ENCODE measurements around the gene RNASEH2A.

Gene RNASEH2A

DNA sequence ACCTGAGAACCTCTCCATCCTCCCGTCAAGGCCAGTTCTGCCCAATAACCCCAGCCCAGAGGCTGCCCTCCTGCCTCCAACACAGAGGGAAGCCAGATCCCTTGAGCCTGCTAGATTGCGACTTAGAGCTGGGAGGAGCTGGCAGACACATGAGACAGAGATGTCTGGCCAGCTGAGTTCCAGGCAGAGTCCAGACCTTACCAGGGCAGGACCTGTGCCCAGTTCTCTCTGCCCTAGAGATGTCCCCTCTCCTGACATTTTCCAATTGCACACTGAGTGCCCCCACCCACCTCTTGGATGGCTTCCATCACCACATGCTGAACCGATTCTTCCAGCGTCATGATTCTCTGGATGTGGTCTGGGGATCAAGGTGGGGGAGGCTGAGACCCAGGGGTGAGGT lies 34.1 kb upstream of the RNASEH2A start:
- H3K27me3 ChIP-seq (ENCODE audit: control insufficient read depth in 1 of 2, insufficient read depth in 2 of 2, low read length in 2 of 2) = no peaks in the 10 kb centered on the region
- H3K9ac ChIP-seq (ENCODE audit: low read depth in 1 of 2, low read length in 2 of 2) = no peak overlapping the region
- H3K4me3 ChIP-seq (ENCODE audit: low read depth in 1 of 2, low read length in 2 of 2) = no peak overlapping the region
- H3K4me1 ChIP-seq (ENCODE audit: control insufficient read depth in 1 of 2, insufficient read depth in 2 of 2, low read length in 2 of 2) = peaks cover 11 to 14% of the 10 kb centered on the region in 2 donors
- no peaks in the 10 kb centered on the region for H3K9me3 ChIP-seq (ENCODE audit: control insufficient read depth in 1 of 2, low read length in 2 of 2)
- peaks cover 4 to 19% of the 10 kb centered on the region in 2 donors for H3K36me3 ChIP-seq (ENCODE audit: control insufficient read depth in 1 of 2, insufficient read depth in 2 of 2, low read length in 2 of 2)
- no peak overlapping the region for H3K27ac ChIP-seq (ENCODE audit: low read depth, low read length)

DNA sequence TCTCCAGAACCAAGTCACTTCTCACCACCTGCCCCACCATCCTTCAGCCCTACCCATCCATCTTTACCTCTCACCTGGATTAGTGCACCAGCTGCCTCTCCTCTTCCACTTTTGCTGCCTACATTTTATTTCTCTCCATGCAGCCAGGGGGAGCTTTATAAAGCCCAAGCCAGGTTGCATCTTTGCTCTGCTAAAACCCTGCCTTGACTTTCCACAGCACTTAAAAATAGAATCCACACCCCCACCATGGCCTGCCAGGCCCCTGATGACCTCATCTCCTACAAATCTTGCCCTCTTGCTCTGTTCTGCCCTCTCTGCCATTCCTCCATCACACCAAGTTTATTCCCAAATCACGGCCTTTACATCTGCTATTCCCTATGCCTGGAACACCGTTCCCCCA lies 32.8 kb upstream of the RNASEH2A start:
- no peak overlapping the region for H3K27ac ChIP-seq (ENCODE audit: low read depth, low read length)
- peaks cover 4 to 10% of the 10 kb centered on the region in 2 donors for H3K36me3 ChIP-seq (ENCODE audit: control insufficient read depth in 1 of 2, insufficient read depth in 2 of 2, low read length in 2 of 2)
- no peaks in the 10 kb centered on the region for H3K9me3 ChIP-seq (ENCODE audit: control insufficient read depth in 1 of 2, low read length in 2 of 2)
- no peaks in the 10 kb centered on the region for H3K27me3 ChIP-seq (ENCODE audit: control insufficient read depth in 1 of 2, insufficient read depth in 2 of 2, low read length in 2 of 2)
- H3K4me1 ChIP-seq (ENCODE audit: control insufficient read depth in 1 of 2, insufficient read depth in 2 of 2, low read length in 2 of 2) = peaks cover 13 to 18% of the 10 kb centered on the region in 2 donors
- no peak overlapping the region for H3K4me3 ChIP-seq (ENCODE audit: low read depth in 1 of 2, low read length in 2 of 2)
- no peak overlapping the region for H3K9ac ChIP-seq (ENCODE audit: low read depth in 1 of 2, low read length in 2 of 2)

DNA sequence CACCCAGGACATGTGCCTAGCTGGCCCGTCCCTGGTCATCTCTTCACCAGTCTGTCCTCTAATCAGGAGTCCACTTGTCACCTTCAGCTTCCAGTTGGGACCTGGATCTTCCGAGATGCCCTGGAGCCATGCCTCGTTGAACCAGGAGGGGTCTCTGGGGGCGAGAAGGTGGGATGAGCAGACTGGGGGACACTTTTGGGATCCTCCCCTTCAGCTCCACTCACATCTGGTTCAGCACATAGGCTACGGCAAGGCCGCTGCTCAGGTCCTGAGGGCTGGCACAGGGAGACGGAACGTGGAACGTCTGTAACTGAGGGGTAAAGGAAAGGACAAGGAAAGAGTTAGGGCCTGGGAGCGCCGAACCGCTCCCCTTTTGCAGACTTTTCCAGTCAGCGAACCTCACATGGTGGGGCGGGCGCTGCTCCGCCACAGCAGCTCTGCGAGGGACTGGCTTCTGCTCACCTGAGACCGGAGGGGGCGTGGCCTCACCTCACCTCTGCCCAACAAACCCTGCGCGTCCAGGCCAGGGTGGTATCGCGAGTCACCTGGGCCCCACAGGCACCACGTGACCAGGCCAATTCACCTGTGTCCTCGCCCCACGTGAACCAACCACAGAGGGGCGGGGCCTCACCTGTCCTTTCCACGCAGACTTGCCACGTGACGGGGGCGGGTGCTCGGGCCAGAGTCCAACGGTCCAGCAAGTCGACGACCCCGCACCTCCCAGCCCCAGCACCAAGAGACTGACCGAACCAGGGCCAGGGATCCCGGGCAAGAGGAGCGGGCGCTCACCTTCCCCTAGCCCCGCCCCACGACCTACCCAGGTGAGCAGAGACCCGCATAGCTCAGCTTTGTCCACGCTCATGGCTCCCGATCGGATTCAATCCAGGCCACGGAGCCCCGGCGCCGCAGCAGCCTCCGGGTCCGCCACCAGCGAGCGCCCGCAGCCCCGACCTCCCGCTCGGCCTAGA lies 31.5 kb upstream of the RNASEH2A start, which contains the start of gene HOOK2:
TSS of gene HOOK2 (minus strand) at position 965 of the 968 bp plus-strand sequence. CDS start at position 862, 103 bp downstream.
- H3K4me3 ChIP-seq (ENCODE audit: low read depth in 1 of 2, low read length in 2 of 2) = peak within 1 kb of the TSS; percentile 74 to 79
- peaks cover 22 to 26% of the 10 kb centered on the region in 2 donors for H3K4me1 ChIP-seq (ENCODE audit: control insufficient read depth in 1 of 2, insufficient read depth in 2 of 2, low read length in 2 of 2)
- peak within 1 kb of the TSS; percentile 55 to 79 for H3K9ac ChIP-seq (ENCODE audit: low read depth in 1 of 2, low read length in 2 of 2)
- no peaks in the 10 kb centered on the region for H3K27me3 ChIP-seq (ENCODE audit: control insufficient read depth in 1 of 2, insufficient read depth in 2 of 2, low read length in 2 of 2)
- H3K9me3 ChIP-seq (ENCODE audit: control insufficient read depth in 1 of 2, low read length in 2 of 2) = no peaks in the 10 kb centered on the region
- peak within 1 kb of the TSS; percentile 95 for H3K27ac ChIP-seq (ENCODE audit: low read depth, low read length)
- H3K36me3 ChIP-seq (ENCODE audit: control insufficient read depth in 1 of 2, insufficient read depth in 2 of 2, low read length in 2 of 2) = peaks cover 4 to 10% of the 10 kb centered on the region in 2 donors

DNA sequence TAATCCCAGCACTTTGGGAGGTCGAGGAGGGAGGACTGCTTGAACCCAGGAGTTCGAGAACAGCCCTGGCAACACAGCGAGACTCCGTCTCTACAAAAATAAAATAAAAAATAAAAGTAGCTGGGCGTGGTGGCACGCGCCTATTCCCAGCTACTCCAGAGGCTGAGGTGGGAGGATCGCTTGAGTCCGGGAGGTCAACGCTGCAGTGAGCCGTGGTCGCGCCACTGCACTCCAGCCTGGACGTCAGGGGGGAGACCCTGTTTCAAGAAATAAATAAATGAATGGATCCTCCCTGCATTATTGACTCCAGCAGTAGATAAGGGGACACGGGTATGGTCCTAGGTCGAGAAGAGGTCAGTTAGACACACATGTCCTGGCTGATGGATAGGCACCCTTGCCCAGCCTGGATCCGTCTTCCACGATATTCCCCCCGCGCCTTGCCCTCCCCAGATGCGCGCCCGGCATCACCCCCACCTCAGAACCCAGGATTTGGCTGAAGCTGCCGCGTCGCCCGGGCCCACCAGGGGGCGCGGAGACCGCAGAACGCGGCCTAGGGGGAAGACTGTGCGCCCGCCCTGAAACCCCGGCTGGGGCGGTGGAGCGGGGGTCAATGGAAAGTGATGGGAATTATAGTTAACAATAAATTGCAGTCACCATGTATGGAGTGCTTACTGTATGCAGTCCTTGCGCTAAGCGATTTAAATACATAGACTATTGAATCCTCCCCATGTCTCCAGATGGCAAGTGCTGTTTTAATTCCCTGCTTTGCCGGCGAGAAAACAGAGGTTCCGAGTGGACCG lies 29.0 kb upstream of the RNASEH2A start:
- H3K27me3 ChIP-seq (ENCODE audit: control insufficient read depth in 1 of 2, insufficient read depth in 2 of 2, low read length in 2 of 2) = no peaks in the 10 kb centered on the region
- H3K9me3 ChIP-seq (ENCODE audit: control insufficient read depth in 1 of 2, low read length in 2 of 2) = no peaks in the 10 kb centered on the region
- H3K9ac ChIP-seq (ENCODE audit: low read depth in 1 of 2, low read length in 2 of 2) = peak overlapping the region; percentile 82 to 85
- H3K27ac ChIP-seq (ENCODE audit: low read depth, low read length) = peak overlapping the region; percentile 88
- H3K4me1 ChIP-seq (ENCODE audit: control insufficient read depth in 1 of 2, insufficient read depth in 2 of 2, low read length in 2 of 2) = peaks cover 29 to 30% of the 10 kb centered on the region in 2 donors
- peaks cover 0 to 3% of the 10 kb centered on the region in 2 donors for H3K36me3 ChIP-seq (ENCODE audit: control insufficient read depth in 1 of 2, insufficient read depth in 2 of 2, low read length in 2 of 2)
- peak overlapping the region; percentile 76 to 84 for H3K4me3 ChIP-seq (ENCODE audit: low read depth in 1 of 2, low read length in 2 of 2)

DNA sequence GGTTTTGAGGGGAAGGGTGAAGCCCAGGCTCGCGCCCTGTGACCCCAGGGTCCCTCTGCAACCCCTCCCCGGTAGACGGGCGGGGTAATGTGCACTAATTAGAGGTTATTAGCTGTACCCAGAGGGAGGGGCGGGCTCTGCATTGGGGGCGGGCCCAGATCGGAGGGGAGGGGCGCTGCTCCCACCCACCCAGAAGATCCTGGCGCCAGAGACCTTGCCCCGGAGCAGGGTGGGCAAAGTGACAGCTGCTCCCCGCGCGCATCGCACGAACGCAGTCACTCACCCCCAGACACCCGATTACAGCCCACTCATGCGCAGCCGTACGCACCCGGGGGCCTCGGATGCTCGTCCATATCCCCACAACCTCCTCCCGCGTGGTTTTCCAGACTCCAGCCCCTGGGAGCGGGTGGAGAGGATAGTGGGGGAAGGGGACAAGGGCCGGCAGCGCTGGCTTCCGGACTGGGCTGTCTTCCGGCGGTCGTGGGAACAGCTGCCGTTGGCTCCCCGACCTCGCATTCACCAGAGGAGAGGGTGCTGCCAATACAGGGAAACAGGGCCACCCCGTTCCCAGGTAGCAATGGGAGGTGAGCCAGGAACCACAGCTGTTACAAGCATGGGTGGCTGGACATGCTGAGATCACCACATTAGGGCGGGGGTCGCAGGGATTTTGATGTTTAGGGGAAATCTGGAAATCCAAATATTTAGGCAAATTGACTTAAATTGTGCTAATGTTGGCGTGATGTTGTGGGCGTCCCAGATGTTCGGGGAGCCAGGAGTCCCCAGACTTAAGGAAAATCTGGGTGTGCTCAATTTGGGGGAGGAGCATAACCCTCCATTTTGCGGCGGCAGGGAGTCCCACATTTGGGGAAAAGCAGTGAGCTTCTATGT lies 28.1 kb upstream of the RNASEH2A start:
- Histone ChIP-seq H3K36me3 (ENCODE audit: control insufficient read depth in 1 of 2, insufficient read depth in 2 of 2, low read length in 2 of 2) (peaks cover 0 to 3% of the 10 kb centered on the region in 2 donors), H3K27me3 (ENCODE audit: control insufficient read depth in 1 of 2, insufficient read depth in 2 of 2, low read length in 2 of 2) (no peaks in the 10 kb centered on the region), H3K9ac (ENCODE audit: low read depth in 1 of 2, low read length in 2 of 2) (peak overlapping the region; percentile 82 to 85), H3K27ac (ENCODE audit: low read depth, low read length) (peak overlapping the region; percentile 88), H3K4me3 (ENCODE audit: low read depth in 1 of 2, low read length in 2 of 2) (peak overlapping the region; percentile 76 to 84), H3K9me3 (ENCODE audit: control insufficient read depth in 1 of 2, low read length in 2 of 2) (no peaks in the 10 kb centered on the region), H3K4me1 (ENCODE audit: control insufficient read depth in 1 of 2, insufficient read depth in 2 of 2, low read length in 2 of 2) (peaks cover 35 to 36% of the 10 kb centered on the region in 2 donors)

DNA sequence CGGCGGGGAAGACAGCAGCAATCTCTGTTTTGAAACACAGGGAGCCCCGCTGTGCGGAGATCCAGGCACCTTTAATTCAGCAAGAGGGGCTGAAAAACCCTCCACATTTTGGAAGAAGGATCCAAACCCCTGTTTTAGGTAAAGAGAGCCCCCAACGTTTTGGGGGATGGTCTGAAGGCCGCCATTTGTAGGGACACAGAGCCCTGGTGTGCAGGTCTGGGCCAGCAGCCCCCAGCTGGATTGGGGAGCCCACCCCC lies 27.6 kb upstream of the RNASEH2A start:
- H3K4me3 ChIP-seq (ENCODE audit: low read depth in 1 of 2, low read length in 2 of 2) = peak overlapping the region; percentile 76 to 84
- H3K36me3 ChIP-seq (ENCODE audit: control insufficient read depth in 1 of 2, insufficient read depth in 2 of 2, low read length in 2 of 2) = peaks cover 0 to 3% of the 10 kb centered on the region in 2 donors
- H3K9me3 ChIP-seq (ENCODE audit: control insufficient read depth in 1 of 2, low read length in 2 of 2) = no peaks in the 10 kb centered on the region
- no peaks in the 10 kb centered on the region for H3K27me3 ChIP-seq (ENCODE audit: control insufficient read depth in 1 of 2, insufficient read depth in 2 of 2, low read length in 2 of 2)
- H3K4me1 ChIP-seq (ENCODE audit: control insufficient read depth in 1 of 2, insufficient read depth in 2 of 2, low read length in 2 of 2) = peaks cover 41 to 42% of the 10 kb centered on the region in 2 donors
- peak overlapping the region; percentile 82 to 85 for H3K9ac ChIP-seq (ENCODE audit: low read depth in 1 of 2, low read length in 2 of 2)
- peak overlapping the region; percentile 88 for H3K27ac ChIP-seq (ENCODE audit: low read depth, low read length)

DNA sequence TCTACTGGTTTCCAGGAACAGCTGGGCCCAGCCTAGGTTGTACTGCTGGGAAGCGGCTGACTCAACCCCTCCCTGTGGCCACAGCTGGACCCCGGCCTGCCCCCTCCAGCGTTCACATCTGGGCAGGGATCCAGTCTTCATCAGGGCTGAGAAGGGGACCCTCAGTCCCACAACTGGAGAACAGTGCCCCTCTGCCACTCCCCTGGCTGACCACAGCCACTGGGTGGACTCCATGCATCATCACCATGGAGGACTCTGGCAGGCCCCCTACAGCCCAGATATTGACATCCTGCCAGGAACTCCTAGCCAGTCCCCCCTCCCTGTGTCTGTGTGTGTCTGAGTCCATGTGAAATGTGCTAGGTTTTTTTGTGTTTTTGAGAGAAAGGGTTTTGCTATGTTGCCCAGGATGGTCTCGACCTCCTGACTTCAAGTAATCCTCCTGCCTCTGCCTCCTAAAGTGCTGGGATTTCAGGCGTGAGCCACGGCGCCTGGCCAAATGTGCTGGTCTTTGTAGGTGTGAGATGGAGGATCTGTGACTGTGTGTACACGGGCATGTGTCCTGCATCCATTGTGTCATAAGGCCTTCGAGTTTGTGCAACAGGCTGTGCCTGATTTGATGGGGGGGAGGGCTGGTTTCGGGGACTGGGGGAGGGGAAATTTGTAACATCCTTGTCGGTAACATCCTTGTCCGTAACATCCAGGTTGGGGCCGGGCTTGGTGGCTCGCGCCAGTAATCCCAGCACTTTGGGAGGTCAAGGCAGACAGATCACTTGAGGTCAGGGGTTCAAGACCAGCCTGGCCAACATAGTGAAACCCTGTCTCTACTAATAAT lies 27.0 kb upstream of the RNASEH2A start:
- Histone ChIP-seq H3K4me3 (ENCODE audit: low read depth in 1 of 2, low read length in 2 of 2) (peak overlapping the region; percentile 76 to 84), H3K27me3 (ENCODE audit: control insufficient read depth in 1 of 2, insufficient read depth in 2 of 2, low read length in 2 of 2) (no peaks in the 10 kb centered on the region), H3K4me1 (ENCODE audit: control insufficient read depth in 1 of 2, insufficient read depth in 2 of 2, low read length in 2 of 2) (peaks cover 44 to 45% of the 10 kb centered on the region in 2 donors), H3K27ac (ENCODE audit: low read depth, low read length) (peak overlapping the region; percentile 88), H3K36me3 (ENCODE audit: control insufficient read depth in 1 of 2, insufficient read depth in 2 of 2, low read length in 2 of 2) (peaks cover 0 to under 1% of the 10 kb centered on the region in 2 donors), H3K9me3 (ENCODE audit: control insufficient read depth in 1 of 2, low read length in 2 of 2) (no peaks in the 10 kb centered on the region), H3K9ac (ENCODE audit: low read depth in 1 of 2, low read length in 2 of 2) (peak overlapping the region; percentile 82 to 85)

DNA sequence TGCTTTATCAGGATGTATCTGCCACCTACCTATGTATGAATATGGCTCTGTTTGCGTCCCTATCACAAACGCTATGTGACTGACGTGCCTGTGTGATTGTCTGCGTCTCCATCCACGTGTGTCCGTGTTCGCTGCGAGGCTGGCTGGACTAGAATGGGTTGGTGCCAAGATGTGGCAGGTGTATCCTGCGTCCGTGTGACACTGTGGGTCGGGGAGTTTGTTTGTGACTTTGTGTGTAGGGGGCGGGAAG lies 24.3 kb upstream of the RNASEH2A start:
- H3K27me3 ChIP-seq (ENCODE audit: control insufficient read depth in 1 of 2, insufficient read depth in 2 of 2, low read length in 2 of 2) = no peaks in the 10 kb centered on the region
- peaks cover 64 to 69% of the 10 kb centered on the region in 2 donors for H3K4me1 ChIP-seq (ENCODE audit: control insufficient read depth in 1 of 2, insufficient read depth in 2 of 2, low read length in 2 of 2)
- H3K27ac ChIP-seq (ENCODE audit: low read depth, low read length) = peak overlapping the region; percentile 90
- no peaks in the 10 kb centered on the region for H3K36me3 ChIP-seq (ENCODE audit: control insufficient read depth in 1 of 2, insufficient read depth in 2 of 2, low read length in 2 of 2)
- peak overlapping the region; percentile 65 to 87 for H3K9ac ChIP-seq (ENCODE audit: low read depth in 1 of 2, low read length in 2 of 2)
- peak overlapping the region; percentile 58 to 70 for H3K4me3 ChIP-seq (ENCODE audit: low read depth in 1 of 2, low read length in 2 of 2)
- no peaks in the 10 kb centered on the region for H3K9me3 ChIP-seq (ENCODE audit: control insufficient read depth in 1 of 2, low read length in 2 of 2)

Data from duodenal mucosa (tissue), 2 donors.